ENCODE data around the gene INPP4A.

DNA sequence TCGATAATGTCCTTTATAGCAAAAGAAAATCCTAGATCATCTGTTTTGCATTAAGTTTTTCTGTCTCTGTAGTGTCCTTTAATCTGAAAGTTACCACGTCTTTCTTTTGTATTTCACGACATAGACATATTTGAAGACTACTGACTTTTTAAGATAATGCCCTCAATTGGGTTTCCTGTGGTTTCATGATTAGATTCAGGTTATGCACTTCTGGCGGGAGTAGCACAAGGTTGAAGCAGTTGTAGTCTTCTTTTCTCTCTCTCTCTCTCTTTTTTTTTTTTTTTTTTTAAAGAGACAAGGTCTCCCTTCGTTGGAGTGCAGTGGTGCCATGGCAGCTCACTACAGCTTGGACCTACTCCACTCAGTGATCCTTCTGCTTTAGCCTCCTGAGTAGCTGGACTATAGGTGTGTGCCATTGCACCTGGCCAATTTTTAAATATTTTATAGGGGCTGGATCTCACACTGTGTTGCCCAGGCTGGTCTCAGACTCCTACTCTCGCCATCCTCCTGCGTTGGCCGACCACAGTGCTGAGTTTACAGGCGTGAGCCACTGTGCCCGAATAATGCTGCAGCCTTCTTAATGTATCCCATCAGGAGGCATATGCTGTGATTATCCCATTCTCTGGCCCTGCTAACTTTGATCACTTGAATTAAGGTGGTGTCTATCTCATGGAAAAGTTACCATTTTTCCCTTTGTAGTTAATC, 3.9 kb downstream of the INPP4A start:
- TF ChIP-seq, protein P1, sequence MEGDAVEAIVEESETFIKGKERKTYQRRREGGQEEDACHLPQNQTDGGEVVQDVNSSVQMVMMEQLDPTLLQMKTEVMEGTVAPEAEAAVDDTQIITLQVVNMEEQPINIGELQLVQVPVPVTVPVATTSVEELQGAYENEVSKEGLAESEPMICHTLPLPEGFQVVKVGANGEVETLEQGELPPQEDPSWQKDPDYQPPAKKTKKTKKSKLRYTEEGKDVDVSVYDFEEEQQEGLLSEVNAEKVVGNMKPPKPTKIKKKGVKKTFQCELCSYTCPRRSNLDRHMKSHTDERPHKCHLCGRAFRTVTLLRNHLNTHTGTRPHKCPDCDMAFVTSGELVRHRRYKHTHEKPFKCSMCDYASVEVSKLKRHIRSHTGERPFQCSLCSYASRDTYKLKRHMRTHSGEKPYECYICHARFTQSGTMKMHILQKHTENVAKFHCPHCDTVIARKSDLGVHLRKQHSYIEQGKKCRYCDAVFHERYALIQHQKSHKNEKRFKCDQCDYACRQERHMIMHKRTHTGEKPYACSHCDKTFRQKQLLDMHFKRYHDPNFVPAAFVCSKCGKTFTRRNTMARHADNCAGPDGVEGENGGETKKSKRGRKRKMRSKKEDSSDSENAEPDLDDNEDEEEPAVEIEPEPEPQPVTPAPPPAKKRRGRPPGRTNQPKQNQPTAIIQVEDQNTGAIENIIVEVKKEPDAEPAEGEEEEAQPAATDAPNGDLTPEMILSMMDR (IDR thresholded peaks at IDR 0.05): no peak
- TF ChIP-seq POLR2A (IDR thresholded peaks at IDR 0.05): no peak
- TF ChIP-seq POLR2AphosphoS5 (IDR thresholded peaks at IDR 0.05): no peak
- no peak for TF ChIP-seq EP300 (IDR thresholded peaks at IDR 0.05)

Data from upper lobe of left lung (tissue), 4 donors.